Measurements from ENCODE around the gene SNED1.

DNA sequence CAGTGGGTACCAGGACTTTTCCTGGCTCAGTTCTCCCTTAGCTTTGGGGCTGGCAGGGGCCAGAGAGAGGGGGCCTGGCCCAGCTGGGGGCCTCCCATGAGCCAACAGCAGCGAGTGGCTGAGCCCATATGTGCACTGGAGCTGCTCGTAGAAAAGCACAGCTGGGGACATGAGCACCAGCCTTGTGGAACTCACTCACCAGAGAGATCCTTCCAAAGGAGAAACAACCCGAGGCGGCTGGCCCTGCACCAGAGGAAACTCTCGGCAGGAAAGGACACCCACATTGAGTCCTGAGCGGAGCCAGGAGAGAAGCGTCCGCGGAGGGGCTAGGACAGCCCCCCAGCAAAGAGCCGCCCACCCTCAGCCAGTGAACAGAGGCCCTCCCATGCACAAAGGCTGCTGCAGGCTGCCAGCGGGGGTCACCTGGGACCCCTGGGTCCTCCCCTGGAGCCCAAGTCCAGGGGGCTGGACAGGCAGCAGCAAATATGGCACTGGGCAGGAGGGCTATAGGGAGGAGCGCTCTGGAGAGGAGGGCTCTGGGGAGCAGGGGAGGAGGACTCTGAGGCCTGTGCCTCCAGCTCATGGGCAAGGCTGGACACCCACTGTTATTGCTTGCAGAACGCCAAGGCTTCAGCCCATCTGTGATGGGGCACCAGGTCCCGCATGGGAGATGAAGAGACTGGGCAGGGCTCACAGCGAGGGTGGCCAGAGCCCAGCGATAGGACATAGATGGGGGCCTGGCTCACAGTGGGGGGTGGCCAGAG is 42.1 kb upstream of the SNED1 start:
- TF ChIP-seq, protein P1, sequence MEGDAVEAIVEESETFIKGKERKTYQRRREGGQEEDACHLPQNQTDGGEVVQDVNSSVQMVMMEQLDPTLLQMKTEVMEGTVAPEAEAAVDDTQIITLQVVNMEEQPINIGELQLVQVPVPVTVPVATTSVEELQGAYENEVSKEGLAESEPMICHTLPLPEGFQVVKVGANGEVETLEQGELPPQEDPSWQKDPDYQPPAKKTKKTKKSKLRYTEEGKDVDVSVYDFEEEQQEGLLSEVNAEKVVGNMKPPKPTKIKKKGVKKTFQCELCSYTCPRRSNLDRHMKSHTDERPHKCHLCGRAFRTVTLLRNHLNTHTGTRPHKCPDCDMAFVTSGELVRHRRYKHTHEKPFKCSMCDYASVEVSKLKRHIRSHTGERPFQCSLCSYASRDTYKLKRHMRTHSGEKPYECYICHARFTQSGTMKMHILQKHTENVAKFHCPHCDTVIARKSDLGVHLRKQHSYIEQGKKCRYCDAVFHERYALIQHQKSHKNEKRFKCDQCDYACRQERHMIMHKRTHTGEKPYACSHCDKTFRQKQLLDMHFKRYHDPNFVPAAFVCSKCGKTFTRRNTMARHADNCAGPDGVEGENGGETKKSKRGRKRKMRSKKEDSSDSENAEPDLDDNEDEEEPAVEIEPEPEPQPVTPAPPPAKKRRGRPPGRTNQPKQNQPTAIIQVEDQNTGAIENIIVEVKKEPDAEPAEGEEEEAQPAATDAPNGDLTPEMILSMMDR (IDR thresholded peaks at IDR 0.05; ENCODE audit: borderline replicate concordance, extremely low read depth, low read length, poor library complexity, severe bottlenecking), result no peak
- TF ChIP-seq EZH2 (IDR thresholded peaks at IDR 0.05; ENCODE audit: borderline replicate concordance, low read depth, low read length, severe bottlenecking), result no peak
